CD4-positive, alpha-beta memory T cell (primary cell): ENCODE results near the gene NUMB. TPM values are rescaled to one million over a fixed set of nuclear protein-coding genes. Genes with fewer than 3 reads are reported as not detected.
A peak's percentile ranks its signal among the peaks of the same experiment; 100 is the strongest.
"Not testable (repeated sequence)": the region's sequence is repeated elsewhere in the genome, so short reads cannot be mapped to it uniquely, and the experiment has no call there.

ENCODE experiments used
- CTCF ChIA-PET: fragments of 350-600 bp; sonication (Branson Sonifier 250); formaldehyde crosslinking; loops from one replicate; lab custom pipeline; 2021; ENCODE audit warnings: inconsistent platforms; ENCODE audit not compliant: partially characterized antibody; lab: Charles Lee
- POLR2A ChIA-PET: fragments of 350-600 bp; sonication (Branson Sonifier 250); formaldehyde crosslinking; loops from one replicate; lab custom pipeline; 2021; ENCODE audit not compliant: partially characterized antibody; lab: Charles Lee
- DNase-seq, 5 donors: peaks; one replicate each; pipeline versions ENCODE4 v3.0.0 to v3.0.0-alpha.2; 2020 to 2022; ENCODE audit warnings: mixed read lengths in 1 of 5
- H3K27ac ChIP-seq: one replicate; pipeline ENCODE4 v1.7.0; 2013; ENCODE audit warnings: low read depth, low read length
- H3K27me3 ChIP-seq: 2 replicates; pipeline ENCODE4 v1.7.0; 2013; ENCODE audit warnings: mild to moderate bottlenecking, low read length, moderate library complexity; ENCODE audit not compliant: insufficient read depth
- H3K36me3 ChIP-seq: 2 replicates; pipeline ENCODE4 v1.7.0; 2013; ENCODE audit warnings: mild to moderate bottlenecking, low read length, moderate library complexity; ENCODE audit not compliant: insufficient read depth
- H3K4me1 ChIP-seq: 2 replicates; pipeline ENCODE4 v1.7.0; 2013; ENCODE audit warnings: mild to moderate bottlenecking, low read length, moderate library complexity; ENCODE audit not compliant: insufficient read depth
- H3K4me3 ChIP-seq, 2 donors: one replicate each; pipeline ENCODE4 v1.7.0; 2013; ENCODE audit warnings: low read length in 2 of 2, mild to moderate bottlenecking in 1 of 2
- H3K9me3 ChIP-seq, 2 donors: one replicate each; pipeline ENCODE4 v1.7.0; 2013; ENCODE audit warnings: low read length in 2 of 2, control low read depth in 1 of 2; ENCODE audit not compliant: control insufficient read depth in 1 of 2
- H3K27ac Mint-ChIP-seq, 7 donors: one replicate each; pipeline ENCODE4 v1.8.0; 2020 to 2021; ENCODE audit warnings: mixed read lengths in 7 of 7, mild to moderate bottlenecking in 6 of 7, inconsistent platforms in 3 of 7, moderate library complexity in 3 of 7
- H3K27me3 Mint-ChIP-seq, 2 donors: one replicate each; pipeline ENCODE4 v1.8.0; 2020 to 2021; ENCODE audit warnings: mixed read lengths in 2 of 2
- H3K36me3 Mint-ChIP-seq, 2 donors: one replicate each; pipeline ENCODE4 v1.8.0; 2020 to 2021; ENCODE audit warnings: mixed read lengths in 2 of 2, inconsistent platforms in 1 of 2, mild to moderate bottlenecking in 1 of 2
- H3K4me1 Mint-ChIP-seq, 4 donors: one replicate each; pipeline ENCODE4 v1.8.0; 2020 to 2021; ENCODE audit warnings: mixed read lengths in 4 of 4, mild to moderate bottlenecking in 1 of 4
- H3K4me3 Mint-ChIP-seq, 8 donors: one replicate each; pipeline ENCODE4 v1.8.0; 2020 to 2021; ENCODE audit warnings: mixed read lengths in 8 of 8, mild to moderate bottlenecking in 7 of 8, moderate library complexity in 6 of 8, inconsistent platforms in 3 of 8
- H3K9me3 Mint-ChIP-seq, 8 donors: one replicate each; pipeline ENCODE4 v1.8.0; 2020 to 2021; ENCODE audit warnings: mixed read lengths in 8 of 8, mild to moderate bottlenecking in 5 of 8, inconsistent platforms in 3 of 8, moderate library complexity in 1 of 8
- intact Hi-C: fragments of 100-400 bp; cut with micrococcal nuclease; formaldehyde crosslinking; loops from one replicate; pipeline ENCODE4 v1.15.1; 2023
- polyA plus RNA-seq, 2 donors: library from polyadenylated mRNA; unstranded; fragments of 300-500 nt; fragmentation: Illumina TruSeq; gene quantifications; one replicate each; pipeline ENCODE4 v1.2.3, GENCODE V29; 2021
- total RNA-seq, 2 experiments: library from RNA; stranded (reverse); gene quantifications; one replicate each; pipeline ENCODE4 v1.2.3, GENCODE V29; 2021

Gene NUMB
- total and polyA plus RNA-seq, 4 experiments from 2014 or later = 31.1 to 47.3 (median 45.7) TPM

DNA sequence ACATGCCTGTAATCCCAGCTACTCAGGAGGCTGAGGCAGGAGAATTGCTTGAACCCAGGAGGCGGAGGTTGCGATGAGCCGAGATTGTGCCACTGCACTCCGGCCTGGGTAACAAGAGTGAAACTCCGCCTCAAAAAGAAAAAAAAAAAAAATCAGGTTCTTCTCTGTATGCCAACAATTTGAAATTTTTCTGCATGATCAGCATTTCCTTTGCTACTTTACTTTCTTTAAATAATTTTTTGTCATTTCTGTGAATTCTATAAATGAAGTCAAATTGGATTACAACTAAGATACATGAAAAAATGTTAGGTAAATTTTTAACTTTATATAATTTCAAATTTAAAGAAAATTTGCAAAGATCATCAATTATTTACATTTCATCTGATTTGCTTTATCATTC lies 87.8 kb downstream of the NUMB start:
- ChIA-PET CTCF (no interaction called here), POLR2A (no interaction called here)
- Mint-ChIP-seq H3K9me3 (no peaks in the 10 kb centered on the region), H3K36me3 (peaks cover 0 to 3% of the 10 kb centered on the region in 2 donors), H3K4me3 (no peak overlapping the region), H3K27ac (no peak overlapping the region), H3K4me1 (peaks cover 0 to 6% (median 2%) of the 10 kb centered on the region in 4 donors), H3K27me3 (no peaks in the 10 kb centered on the region)
- Histone ChIP-seq H3K27ac (no peak overlapping the region), H3K4me3 (no peak overlapping the region), H3K4me1 (no peaks in the 10 kb centered on the region), H3K9me3 (no peaks in the 10 kb centered on the region), H3K27me3 (no peaks in the 10 kb centered on the region), H3K36me3 (no peaks in the 10 kb centered on the region)
- DNase-seq = no peak
- intact Hi-C loops = no loop called here

DNA sequence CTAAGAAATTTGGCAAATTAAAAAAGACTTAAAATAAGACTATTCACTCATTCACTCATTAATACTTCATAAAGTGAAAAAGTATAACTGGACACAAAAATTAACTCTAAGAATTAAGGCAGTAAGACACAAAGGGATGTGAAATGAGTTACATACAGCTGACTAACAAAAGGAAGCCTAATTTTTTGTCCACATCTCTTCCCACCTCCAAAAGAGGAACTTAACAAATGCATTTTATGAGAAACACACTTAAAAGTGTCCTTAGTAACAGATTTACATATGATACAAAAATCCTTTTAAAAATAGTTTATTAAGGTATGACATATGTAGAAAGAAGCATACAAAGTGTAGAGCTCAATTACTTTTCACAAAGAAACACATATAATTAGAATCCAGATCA lies 88.9 kb downstream of the NUMB start:
- intact Hi-C loops = no loop called here
- H3K4me3 ChIP-seq = no peak overlapping the region
- CTCF ChIA-PET = no interaction called here
- Mint-ChIP-seq H3K4me3 (no peak overlapping the region), H3K27me3 (no peaks in the 10 kb centered on the region), H3K4me1 (peaks cover 0 to 6% (median 2%) of the 10 kb centered on the region in 4 donors), H3K36me3 (peaks cover 0 to 5% of the 10 kb centered on the region in 2 donors), H3K27ac (no peak overlapping the region), H3K9me3 (no peaks in the 10 kb centered on the region)
- no peak overlapping the region for H3K27ac ChIP-seq
- no peaks in the 10 kb centered on the region for H3K9me3 ChIP-seq
- no peak for DNase-seq
- POLR2A ChIA-PET = no interaction called here
- no peaks in the 10 kb centered on the region for H3K36me3 ChIP-seq
- H3K27me3 ChIP-seq = no peaks in the 10 kb centered on the region
- no peaks in the 10 kb centered on the region for H3K4me1 ChIP-seq

DNA sequence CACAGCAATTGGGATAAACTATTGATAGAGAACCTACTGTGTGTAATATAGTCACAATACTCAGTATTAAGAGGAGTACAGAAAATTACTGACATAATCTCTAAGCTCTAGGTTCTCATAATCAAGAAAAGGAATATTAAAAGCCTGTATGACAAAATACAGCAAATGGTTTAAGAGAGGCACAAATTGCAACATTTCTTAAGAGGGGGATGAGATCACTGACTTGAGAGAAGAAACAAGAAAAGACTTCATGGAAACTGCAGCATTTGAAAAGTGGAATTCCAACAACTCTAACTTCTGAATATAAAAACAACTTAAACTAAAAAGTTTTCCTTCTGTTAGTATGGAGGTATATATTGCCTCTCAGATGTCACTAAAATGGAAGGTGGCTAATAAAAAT lies 89.7 kb downstream of the NUMB start:
- Histone ChIP-seq H3K27ac (no peak overlapping the region), H3K4me3 (no peak overlapping the region), H3K4me1 (no peaks in the 10 kb centered on the region), H3K9me3 (no peaks in the 10 kb centered on the region), H3K27me3 (no peaks in the 10 kb centered on the region), H3K36me3 (no peaks in the 10 kb centered on the region)
- no peaks in the 10 kb centered on the region for H3K27me3 Mint-ChIP-seq
- H3K9me3 Mint-ChIP-seq = no peaks in the 10 kb centered on the region
- H3K4me1 Mint-ChIP-seq = peaks cover 0 to 6% (median 2%) of the 10 kb centered on the region in 4 donors
- CTCF ChIA-PET = no interaction called here
- POLR2A ChIA-PET = no interaction called here
- H3K4me3 Mint-ChIP-seq = no peak overlapping the region
- intact Hi-C loops = no loop called here
- DNase-seq = no peak
- peaks cover 4 to 7% of the 10 kb centered on the region in 2 donors for H3K36me3 Mint-ChIP-seq
- H3K27ac Mint-ChIP-seq = no peak overlapping the region

DNA sequence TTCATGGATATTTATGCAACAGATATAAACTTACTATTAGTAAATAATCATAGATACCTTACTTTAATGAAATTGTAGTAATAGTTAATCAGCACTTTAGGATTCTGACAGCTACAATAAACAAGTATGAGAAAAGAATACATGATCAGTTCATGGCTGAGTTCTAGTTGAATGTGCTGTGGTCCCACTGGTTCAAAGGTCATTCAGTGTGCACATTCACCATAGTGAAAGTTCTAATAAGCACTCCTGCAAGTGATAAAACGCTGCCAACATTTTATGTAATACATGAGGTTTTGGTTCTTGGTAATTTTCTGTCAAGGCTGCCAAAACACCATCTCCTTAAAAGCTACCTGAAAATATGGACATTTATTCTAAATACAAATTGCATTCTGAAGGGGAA lies 92.6 kb downstream of the NUMB start:
- ChIA-PET CTCF (no interaction called here), POLR2A (no interaction called here)
- H3K27ac ChIP-seq = no peak overlapping the region
- no peaks in the 10 kb centered on the region for H3K4me1 ChIP-seq
- no peak for DNase-seq
- no peak overlapping the region for H3K4me3 Mint-ChIP-seq
- H3K27me3 ChIP-seq = no peaks in the 10 kb centered on the region
- no peaks in the 10 kb centered on the region for H3K36me3 ChIP-seq
- H3K4me3 ChIP-seq = no peak overlapping the region
- H3K36me3 Mint-ChIP-seq = peaks cover 12% of the 10 kb centered on the region in 2 donors
- H3K27ac Mint-ChIP-seq = no peak overlapping the region
- no peaks in the 10 kb centered on the region for H3K9me3 Mint-ChIP-seq
- H3K4me1 Mint-ChIP-seq = peaks cover 0 to 2% (median 0%) of the 10 kb centered on the region in 4 donors
- no peaks in the 10 kb centered on the region for H3K27me3 Mint-ChIP-seq
- intact Hi-C loops = no loop called here
- no peaks in the 10 kb centered on the region for H3K9me3 ChIP-seq

DNA sequence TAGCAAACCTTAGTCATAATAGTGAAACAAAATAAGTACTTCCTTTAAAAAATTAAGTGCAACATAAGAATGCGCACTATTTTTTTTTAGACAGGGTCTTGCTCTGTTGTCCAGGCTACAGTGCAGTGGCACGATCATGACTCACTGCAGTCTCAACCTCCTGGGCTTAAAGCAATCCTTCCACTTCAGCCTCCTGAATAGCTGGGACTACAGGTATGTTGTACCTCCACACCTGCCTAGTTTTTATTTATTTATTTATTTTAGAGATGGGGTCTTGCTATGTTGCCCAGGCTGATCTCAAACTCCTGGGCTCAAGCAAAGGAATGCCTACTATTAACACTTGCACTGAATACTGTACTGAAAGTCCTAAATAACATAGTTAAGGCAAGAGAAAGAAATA lies 93.8 kb downstream of the NUMB start:
- Mint-ChIP-seq H3K9me3 (no peaks in the 10 kb centered on the region), H3K36me3 (peaks cover 14 to 16% of the 10 kb centered on the region in 2 donors), H3K27ac (no peak overlapping the region), H3K27me3 (no peaks in the 10 kb centered on the region), H3K4me1 (peaks cover 0 to 4% (median 2%) of the 10 kb centered on the region in 4 donors), H3K4me3 (no peak overlapping the region)
- no peak overlapping the region for H3K4me3 ChIP-seq
- no peaks in the 10 kb centered on the region for H3K9me3 ChIP-seq
- no peaks in the 10 kb centered on the region for H3K36me3 ChIP-seq
- H3K27ac ChIP-seq = no peak overlapping the region
- H3K4me1 ChIP-seq = no peaks in the 10 kb centered on the region
- intact Hi-C loops = no loop called here
- CTCF ChIA-PET = no interaction called here
- no peak for DNase-seq
- no peaks in the 10 kb centered on the region for H3K27me3 ChIP-seq
- POLR2A ChIA-PET = no interaction called here

DNA sequence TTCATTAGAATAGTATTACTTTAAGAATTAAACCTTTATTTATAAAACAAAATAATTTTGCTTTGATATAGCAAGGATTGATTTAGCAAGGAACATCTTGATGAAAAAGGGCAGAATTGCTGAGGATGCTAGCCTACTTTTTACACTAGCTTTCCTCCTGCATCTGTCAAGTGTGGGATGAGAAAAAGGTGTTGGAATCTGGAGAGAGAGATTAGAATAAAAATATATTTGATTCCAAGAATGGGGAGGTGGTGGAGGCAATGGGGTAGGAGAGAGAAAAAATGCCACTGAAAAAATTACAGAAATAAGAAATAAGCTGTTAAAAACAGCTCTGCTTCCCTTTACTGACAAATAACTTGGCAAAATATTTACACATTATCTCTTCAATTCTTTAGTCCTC lies 98.9 kb downstream of the NUMB start:
- Histone ChIP-seq H3K27me3 (no peaks in the 10 kb centered on the region), H3K9me3 (no peaks in the 10 kb centered on the region), H3K36me3 (peaks cover 3% of the 10 kb centered on the region), H3K4me3 (no peak overlapping the region), H3K27ac (no peak overlapping the region), H3K4me1 (no peaks in the 10 kb centered on the region)
- peak overlapping the region in 4 of 7 donors; percentile 1 to 75 (median 42) for H3K27ac Mint-ChIP-seq
- no peaks in the 10 kb centered on the region for H3K9me3 Mint-ChIP-seq
- POLR2A ChIA-PET = no interaction called here
- H3K36me3 Mint-ChIP-seq = peaks cover 18 to 28% of the 10 kb centered on the region in 2 donors
- DNase-seq = no peak
- peaks cover 0 to 8% (median 6%) of the 10 kb centered on the region in 4 donors for H3K4me1 Mint-ChIP-seq
- H3K4me3 Mint-ChIP-seq = no peak overlapping the region
- CTCF ChIA-PET = no interaction called here
- intact Hi-C loops = no loop called here
- H3K27me3 Mint-ChIP-seq = no peaks in the 10 kb centered on the region

DNA sequence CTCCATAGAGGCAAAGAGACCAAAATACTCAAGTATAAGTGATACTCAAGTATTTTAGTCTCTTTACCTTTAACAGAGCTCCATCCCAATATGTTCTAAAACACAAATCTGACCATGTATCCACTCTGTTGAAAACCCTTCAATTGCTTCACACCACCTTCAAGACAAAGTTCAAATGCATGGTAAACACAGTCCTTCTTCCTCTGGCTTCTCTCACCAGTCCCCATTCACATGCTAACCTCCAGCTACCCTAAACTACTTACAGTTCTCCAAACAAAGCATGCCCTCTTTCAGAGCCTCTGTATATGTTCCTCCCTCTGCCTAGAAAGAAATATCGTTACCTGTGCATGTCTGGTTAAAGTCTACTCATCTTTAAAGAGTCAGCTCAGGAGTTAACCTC lies 100.2 kb downstream of the NUMB start:
- intact Hi-C loops = no loop called here
- Mint-ChIP-seq H3K36me3 (peaks cover 14 to 22% of the 10 kb centered on the region in 2 donors), H3K4me3 (no peak overlapping the region), H3K9me3 (no peaks in the 10 kb centered on the region), H3K4me1 (peaks cover 0 to 8% (median 6%) of the 10 kb centered on the region in 4 donors), H3K27ac (peak overlapping the region in 1 of 7 donors; percentile 8), H3K27me3 (no peaks in the 10 kb centered on the region)
- H3K4me3 ChIP-seq = no peak overlapping the region
- H3K27me3 ChIP-seq = no peaks in the 10 kb centered on the region
- POLR2A ChIA-PET = no interaction called here
- no peak for DNase-seq
- H3K36me3 ChIP-seq = peaks cover 3% of the 10 kb centered on the region
- no peaks in the 10 kb centered on the region for H3K4me1 ChIP-seq
- CTCF ChIA-PET = interaction anchor here (1.1 kb wide), 1 partner anchor 23 kb away, joined by 4 read pairs; no protein-coding TSS in a partner anchor
- H3K9me3 ChIP-seq = no peaks in the 10 kb centered on the region
- no peak overlapping the region for H3K27ac ChIP-seq

DNA sequence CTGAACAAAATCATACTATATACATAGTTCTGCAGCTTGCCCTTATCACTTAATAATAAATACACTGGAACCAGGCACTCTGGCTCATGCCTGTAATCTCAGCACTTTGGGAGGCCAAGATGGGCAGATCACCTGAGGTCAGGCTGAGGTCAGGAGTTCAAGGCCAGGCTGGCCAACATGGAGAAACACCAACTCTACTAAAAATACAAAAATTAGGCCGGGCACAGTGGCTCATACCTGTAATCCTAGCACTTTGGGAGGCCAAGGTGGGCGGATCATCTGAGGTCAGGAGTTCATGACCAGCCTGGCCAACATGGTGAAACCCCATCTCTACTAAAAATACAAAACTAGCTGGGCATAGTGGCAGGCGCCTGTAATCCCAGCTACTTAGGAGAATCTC lies 109.3 kb downstream of the NUMB start:
- H3K4me3 Mint-ChIP-seq, intact Hi-C loops, H3K36me3 ChIP-seq, H3K9me3 Mint-ChIP-seq, H3K27ac Mint-ChIP-seq, DNase-seq, H3K27me3 Mint-ChIP-seq, H3K27me3 ChIP-seq, POLR2A ChIA-PET, H3K4me1 ChIP-seq, H3K27ac ChIP-seq, CTCF ChIA-PET, H3K9me3 ChIP-seq, H3K4me3 ChIP-seq: not testable (repeated sequence)
- Mint-ChIP-seq H3K4me1 (peaks cover 0 to 10% (median 3%) of the 10 kb centered on the region in 4 donors), H3K36me3 (peaks cover 7 to 11% of the 10 kb centered on the region in 2 donors)
